ENCODE data around the gene STOX2.

The STOX2 gene

GRCh38 chr4:183912585-183912984, 7.5 kb downstream of the STOX2 start:
- DNase-seq (ENCODE audit: low read depth, low spot score) = no peak
- CTCF ChIA-PET = no interaction called here
- no peak for TF ChIP-seq CTCF (IDR thresholded peaks at IDR 0.05; ENCODE audit: insufficient read depth, low read length, missing control alignments)
- no peak overlapping the region for H3K4me3 ChIP-seq (ENCODE audit: low read depth, low read length)
- POLR2A ChIA-PET = no interaction called here

- TF ChIP-seq CTCF (IDR thresholded peaks at IDR 0.05; ENCODE audit: insufficient read depth, low read length, missing control alignments) = no peak
- H3K4me3 ChIP-seq (ENCODE audit: low read depth, low read length) = no peak overlapping the region
- ChIA-PET CTCF (no interaction called here), POLR2A (no interaction called here)
- no peak for DNase-seq (ENCODE audit: low read depth, low spot score)
These were observed 10.9 kb downstream of the STOX2 start for GRCh38 chr4:183915976-183916375.

- no peak overlapping the region for H3K4me3 ChIP-seq (ENCODE audit: low read depth, low read length)
- no peak for TF ChIP-seq CTCF (IDR thresholded peaks at IDR 0.05; ENCODE audit: insufficient read depth, low read length, missing control alignments)
- no peak for DNase-seq (ENCODE audit: low read depth, low spot score)
- POLR2A ChIA-PET = no interaction called here
- CTCF ChIA-PET = no interaction called here
These were observed 13.6 kb downstream of the STOX2 start for GRCh38 chr4:183918696-183919095.

GRCh38 chr4:183919141-183919540, 14.0 kb downstream of the STOX2 start:
- no peak overlapping the region for H3K4me3 ChIP-seq (ENCODE audit: low read depth, low read length)
- ChIA-PET CTCF (no interaction called here), POLR2A (no interaction called here)
- no peak for TF ChIP-seq CTCF (IDR thresholded peaks at IDR 0.05; ENCODE audit: insufficient read depth, low read length, missing control alignments)
- DNase-seq (ENCODE audit: low read depth, low spot score) = no peak

- H3K4me3 ChIP-seq (ENCODE audit: low read depth, low read length) = no peak overlapping the region
- no peak for DNase-seq (ENCODE audit: low read depth, low spot score)
- TF ChIP-seq CTCF (IDR thresholded peaks at IDR 0.05; ENCODE audit: insufficient read depth, low read length, missing control alignments) = no peak
- CTCF ChIA-PET = no interaction called here
- POLR2A ChIA-PET = no interaction called here
These were observed 15.4 kb downstream of the STOX2 start for GRCh38 chr4:183920512-183920911.

- no peak overlapping the region for H3K4me3 ChIP-seq (ENCODE audit: low read depth, low read length)
- no peak for TF ChIP-seq CTCF (IDR thresholded peaks at IDR 0.05; ENCODE audit: insufficient read depth, low read length, missing control alignments)
- ChIA-PET POLR2A (no interaction called here), CTCF (no interaction called here)
- DNase-seq (ENCODE audit: low read depth, low spot score) = no peak
These were observed 16.2 kb downstream of the STOX2 start for GRCh38 chr4:183921335-183921734.

Measured in AG04449 (cell line).